Nucleus accumbens (tissue), 56 donors: ENCODE data around the gene THBS3.
"Not testable (repeated sequence)": the region's sequence is repeated elsewhere in the genome, so short reads cannot be mapped to it uniquely, and the experiment has no call there.

ENCODE experiments used
- DNase-seq, 56 donors: peaks; one replicate each; lab custom pipeline; 2025; lab: John Stamatoyannopoulos, UW

Gene THBS3

DNA sequence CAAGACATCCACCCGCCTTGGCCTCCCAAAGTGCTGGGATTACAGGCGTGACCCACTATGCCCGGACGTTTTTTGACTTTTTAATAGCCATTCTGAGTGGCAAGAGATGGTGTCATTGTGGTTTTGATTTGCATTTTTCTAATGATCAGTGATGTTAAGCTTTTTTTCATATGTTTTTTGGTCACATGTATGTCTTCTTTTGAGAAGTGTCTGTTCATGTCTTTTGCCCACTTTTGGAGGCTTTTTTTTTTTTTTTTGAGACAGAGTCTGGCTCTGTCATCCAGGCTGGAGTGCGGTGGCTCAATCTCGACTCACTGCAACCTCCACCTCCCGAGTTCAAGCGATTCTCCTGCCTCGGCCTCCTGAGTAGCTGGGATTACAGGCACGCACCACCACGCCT is 43.1 kb downstream of the THBS3 start:
- not testable (repeated sequence) for DNase-seq

DNA sequence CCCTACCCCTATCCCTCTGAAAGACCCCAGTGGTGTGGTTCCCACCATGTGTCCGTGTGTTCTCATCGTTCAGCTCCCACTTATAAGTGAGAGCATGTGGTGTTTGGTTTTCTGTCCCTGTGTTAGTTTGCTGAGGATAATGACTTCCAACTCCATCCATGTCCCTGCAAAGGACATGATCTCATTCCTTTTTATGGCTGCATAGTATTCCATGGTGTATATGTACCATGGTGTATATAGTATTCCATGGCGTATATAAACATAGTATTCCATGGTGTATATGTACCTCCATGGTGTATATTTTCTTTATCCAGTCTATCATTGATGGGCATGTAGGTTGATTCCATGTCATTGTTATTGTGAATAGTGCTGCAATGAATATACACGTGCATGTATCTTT is 43.9 kb downstream of the THBS3 start:
- DNase-seq, result not testable (repeated sequence)

GRCh38 chr1:155162631-155163030 is 45.1 kb downstream of the THBS3 start:
- not testable (repeated sequence) for DNase-seq

- no peak for DNase-seq
These were observed 47.6 kb downstream of the THBS3 start for GRCh38 chr1:155160128-155160527.

DNA sequence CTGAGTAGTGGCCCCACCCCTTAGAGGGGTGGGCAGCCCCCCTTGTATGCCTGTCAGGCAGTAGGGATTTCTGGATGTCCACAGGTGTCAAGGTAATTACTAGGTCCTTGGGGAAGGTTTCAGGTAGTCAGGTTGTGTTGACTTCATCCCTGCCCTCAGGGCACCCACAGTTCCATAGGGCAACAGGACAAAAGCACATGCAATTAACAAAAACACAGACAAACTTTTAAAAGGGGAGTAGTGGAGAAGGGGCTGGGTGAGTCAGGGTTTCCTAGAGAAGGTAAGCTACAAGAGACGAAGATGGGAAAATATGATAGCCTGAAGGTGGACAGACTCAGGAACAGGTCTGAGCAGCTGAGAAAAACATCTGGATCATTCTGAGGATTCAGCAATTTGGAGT is 48.7 kb downstream of the THBS3 start:
- DNase-seq, result no peak

DNA sequence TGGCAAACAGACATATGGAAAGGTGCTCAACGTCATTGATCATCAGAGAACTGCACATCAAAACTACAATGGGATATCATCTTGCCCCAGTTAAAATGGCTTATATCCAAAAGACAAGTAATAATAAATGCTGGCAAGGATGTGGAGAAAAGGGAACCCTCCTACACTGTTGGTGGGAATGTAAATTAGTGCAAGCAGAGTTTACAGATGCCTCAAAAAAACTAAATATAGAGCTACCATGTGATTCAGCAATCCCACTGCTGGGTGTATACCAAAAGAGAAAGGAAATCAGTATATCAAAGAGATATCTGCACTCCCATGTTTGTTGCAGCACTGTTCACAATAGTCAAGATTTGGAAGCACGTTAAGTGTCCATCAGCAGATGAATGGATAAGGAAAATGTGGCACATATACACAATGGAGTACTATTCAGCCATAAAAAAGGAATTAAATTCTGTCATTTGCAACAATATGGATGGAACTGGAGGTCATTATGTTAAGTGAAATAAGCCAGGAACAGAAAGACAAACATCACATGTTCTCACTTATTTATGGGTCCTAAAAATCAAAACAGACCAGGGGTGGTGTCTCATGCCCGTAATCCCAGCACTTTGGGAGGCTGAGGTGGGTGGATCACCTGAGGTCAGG is 51.6 kb downstream of the THBS3 start:
- DNase-seq, result not testable (repeated sequence)
